ENCODE results near the gene MPRIP. TPM values are rescaled to one million over a fixed set of nuclear protein-coding genes. Genes with fewer than 3 reads are reported as not detected.

Gene MPRIP
- polyA plus RNA-seq, 1 donor from 2014 or later = 47.3 TPM

- TF ChIP-seq POLR2AphosphoS5 (IDR thresholded peaks at IDR 0.05) = no peak
- no peak for TF ChIP-seq EZH2 (IDR thresholded peaks at IDR 0.05; ENCODE audit: borderline replicate concordance, insufficient read depth, low read length, poor library complexity, severe bottlenecking)
- TF ChIP-seq EP300 (conservative IDR thresholded peaks at IDR 0.05; ENCODE audit: poor library complexity, severe bottlenecking) = no peak
- no peak for TF ChIP-seq RAD21 (conservative IDR thresholded peaks at IDR 0.05)
- TF ChIP-seq SMC3 (conservative IDR thresholded peaks at IDR 0.05; ENCODE audit: poor library complexity) = no peak
- TF ChIP-seq CTCF (IDR thresholded peaks at IDR 0.05; ENCODE audit: poor library complexity, severe bottlenecking) = no peak
- no peak for TF ChIP-seq MXI1 (conservative IDR thresholded peaks at IDR 0.05; ENCODE audit: poor library complexity, severe bottlenecking)
- no peak for TF ChIP-seq REST (IDR thresholded peaks at IDR 0.05; ENCODE audit: borderline replicate concordance)
- TF ChIP-seq TAF1 (IDR thresholded peaks at IDR 0.05; ENCODE audit: low read depth) = no peak
- H3K79me2 ChIP-seq (replicated peaks; ENCODE audit: insufficient read depth, low read length) = peaks cover 3% of the 10 kb centered on the region
- H3K9me3 ChIP-seq (ENCODE audit: low read length) = no peaks in the 10 kb centered on the region
- no peak overlapping the region for H3K9ac ChIP-seq (ENCODE audit: low read length)
- no peaks in the 10 kb centered on the region for H3K36me3 ChIP-seq (ENCODE audit: insufficient read depth, low read length)
- no peaks in the 10 kb centered on the region for H4K20me1 ChIP-seq (ENCODE audit: insufficient read depth)
- no peak overlapping the region for H3K4me2 ChIP-seq (ENCODE audit: low read length)
- no peak overlapping the region for H2AFZ ChIP-seq (ENCODE audit: low read depth, low read length)
- no peak overlapping the region for H3K4me3 ChIP-seq (ENCODE audit: low read length)
- H3K27me3 ChIP-seq (ENCODE audit: insufficient read depth, low read depth, low read length) = no peaks in the 10 kb centered on the region
- H3K9me2 ChIP-seq (ENCODE audit: insufficient read depth, low read length) = no peaks in the 10 kb centered on the region
- H3K27ac ChIP-seq (ENCODE audit: low read length) = no peak overlapping the region
- no peaks in the 10 kb centered on the region for H3F3A ChIP-seq (ENCODE audit: insufficient read depth, low read length, poor library complexity, severe bottlenecking)
Observed at GRCh38 chr17:17086585-17086984, 44.3 kb downstream of the MPRIP start.

GRCh38 chr17:17087424-17088015, 45.3 kb downstream of the MPRIP start:
- no peak overlapping the region for H3K9ac ChIP-seq (ENCODE audit: low read length)
- no peak overlapping the region for H2AFZ ChIP-seq (ENCODE audit: low read depth, low read length)
- no peak overlapping the region for H3K4me3 ChIP-seq (ENCODE audit: low read length)
- no peaks in the 10 kb centered on the region for H3K27me3 ChIP-seq (ENCODE audit: insufficient read depth, low read depth, low read length)
- H4K20me1 ChIP-seq (ENCODE audit: insufficient read depth) = no peaks in the 10 kb centered on the region
- no peak overlapping the region for H3K27ac ChIP-seq (ENCODE audit: low read length)
- no peaks in the 10 kb centered on the region for H3K9me3 ChIP-seq (ENCODE audit: low read length)
- TF ChIP-seq SMC3 (conservative IDR thresholded peaks at IDR 0.05; ENCODE audit: poor library complexity) = no peak
- TF ChIP-seq EP300 (conservative IDR thresholded peaks at IDR 0.05; ENCODE audit: poor library complexity, severe bottlenecking) = no peak
- TF ChIP-seq CTCF (IDR thresholded peaks at IDR 0.05; ENCODE audit: poor library complexity, severe bottlenecking) = no peak
- no peak for TF ChIP-seq MXI1 (conservative IDR thresholded peaks at IDR 0.05; ENCODE audit: poor library complexity, severe bottlenecking)
- no peak for TF ChIP-seq RAD21 (conservative IDR thresholded peaks at IDR 0.05)
- no peak for TF ChIP-seq REST (IDR thresholded peaks at IDR 0.05; ENCODE audit: borderline replicate concordance)
- TF ChIP-seq EZH2 (IDR thresholded peaks at IDR 0.05; ENCODE audit: borderline replicate concordance, insufficient read depth, low read length, poor library complexity, severe bottlenecking) = no peak
- no peak for TF ChIP-seq TAF1 (IDR thresholded peaks at IDR 0.05; ENCODE audit: low read depth)
- TF ChIP-seq POLR2AphosphoS5 (IDR thresholded peaks at IDR 0.05) = no peak
- peaks cover 3% of the 10 kb centered on the region for H3K79me2 ChIP-seq (replicated peaks; ENCODE audit: insufficient read depth, low read length)
- H3K4me2 ChIP-seq (ENCODE audit: low read length) = no peak overlapping the region
- no peaks in the 10 kb centered on the region for H3K36me3 ChIP-seq (ENCODE audit: insufficient read depth, low read length)
- H3F3A ChIP-seq (ENCODE audit: insufficient read depth, low read length, poor library complexity, severe bottlenecking) = no peaks in the 10 kb centered on the region
- no peaks in the 10 kb centered on the region for H3K9me2 ChIP-seq (ENCODE audit: insufficient read depth, low read length)
